ENCODE measurements around the gene TSPAN16. TPM values are rescaled to one million over a fixed set of nuclear protein-coding genes. Genes with fewer than 3 reads are reported as not detected.

The TSPAN16 gene
- total and polyA plus RNA-seq, 11 donors, result not detected

GRCh38 chr19:11342429-11342828, 46.5 kb downstream of the TSPAN16 start:
- no peak for DNase-seq
- H3K36me3 ChIP-seq, result peaks cover 0 to 19% (median 3%) of the 10 kb centered on the region in 9 donors
- H3K4me1 ChIP-seq, result peaks cover 0 to 55% (median 28%) of the 10 kb centered on the region in 12 donors
- H3K9me3 ChIP-seq, result no peaks in the 10 kb centered on the region
- no peak for ATAC-seq
- WGBS, 4 donors, result 86 to 96% (median 93%) methylated on average over 3 of the region's 3 CpGs
- no peaks in the 10 kb centered on the region for H3K27me3 ChIP-seq
- H3K4me3 ChIP-seq, result no peak overlapping the region
- intact Hi-C loops (cut with DNase I), result no loop called here
- no peak overlapping the region for H3K27ac ChIP-seq
- TF ChIP-seq POLR2A (IDR thresholded peaks at IDR 0.05), result no peak
- TF ChIP-seq CTCF (IDR thresholded peaks at IDR 0.05), result no peak

- H3K4me1 ChIP-seq, result peaks cover 0 to 34% (median 22%) of the 10 kb centered on the region in 12 donors
- no peak for ATAC-seq
- 49 to 61% (median 50%) methylated on average over 10 to 15 of the region's 15 CpGs for WGBS, 4 donors
Measured at GRCh38 chr19:11345122-11345803, 49.3 kb downstream of the TSPAN16 start.

GRCh38 chr19:11346104-11346940, 50.4 kb downstream of the TSPAN16 start, which contains the start of the genes CCDC159 and TMEM205:
TSS of gene CCDC159 (plus strand) at chr19:11346519. CDS start at chr19:11346607, 88 bp downstream.
TSS of gene TMEM205 (minus strand) at chr19:11346268. CDS start at chr19:11345619, 649 bp downstream.
- peak within 1 kb of the TSS; percentile 48 to 92 (median 84) for H3K27ac ChIP-seq

More at GRCh38 chr19:11345122-11345803, 49.3 kb downstream of the TSPAN16 start:
- intact Hi-C loops (cut with DNase I), result loop anchor here in 2 of 10 donors (5.0 kb wide), 2 partner anchors 37 to 53 kb away; partner anchors contain the start of gene EPOR (in 1 of the 2)
- peaks cover 0 to 19% (median 3%) of the 10 kb centered on the region in 9 donors for H3K36me3 ChIP-seq
- peaks cover 0 to 10% (median 0%) of the 10 kb centered on the region in 12 donors for H3K9me3 ChIP-seq
- peak overlapping the region; percentile 42 to 87 (median 78) for H3K4me3 ChIP-seq
- TF ChIP-seq CTCF (IDR thresholded peaks at IDR 0.05) (no peak), POLR2A (IDR thresholded peaks at IDR 0.05) (no peak)
- H3K27ac ChIP-seq, result peak overlapping the region in 10 of 12 donors; percentile 32 to 92 (median 84)
- no peaks in the 10 kb centered on the region for H3K27me3 ChIP-seq
- peak in 1 of 5 donors; percentile 33 for DNase-seq

More at GRCh38 chr19:11346104-11346940, 50.4 kb downstream of the TSPAN16 start, which contains the start of the genes CCDC159 and TMEM205:
- ATAC-seq, result peak; percentile 92 to 98 (median 97)
- TF ChIP-seq POLR2A (IDR thresholded peaks at IDR 0.05), result peak; percentile 17 to 94
- peak in 5 of 12 donors; percentile 12 to 37 (median 25) for TF ChIP-seq CTCF (IDR thresholded peaks at IDR 0.05)
- H3K9me3 ChIP-seq, result peaks cover 0 to 10% (median 0%) of the 10 kb centered on the region in 12 donors
- intact Hi-C loops (cut with DNase I), result loop anchor here in 2 of 10 donors (1.0 to 5.0 kb wide), 4 partner anchors 28 to 89 kb away; partner anchors contain the start of genes EPOR (in 1 of the 2), ODAD3 (in 1 of the 2), PRKCSH (in 1 of the 2) and SWSAP1 (in 1 of the 2)
- H3K4me1 ChIP-seq, result peaks cover 0 to 32% (median 22%) of the 10 kb centered on the region in 12 donors
- H3K36me3 ChIP-seq, result peaks cover 0 to 18% (median 3%) of the 10 kb centered on the region in 9 donors
- no peaks in the 10 kb centered on the region for H3K27me3 ChIP-seq
- H3K4me3 ChIP-seq, result peak within 1 kb of the TSS; percentile 42 to 87 (median 78)
- DNase-seq, result peak; percentile 98 to 99 (median 99)
- 0 to 2% (median 1%) methylated on average over 23 to 50 of the region's 50 CpGs for WGBS, 4 donors

Measured in heart left ventricle (tissue), 16 donors.